GM19035 (cell line): ENCODE results near the gene SMAP2.

Experiments
- ATAC-seq: cut with Tn5 transposase; IDR thresholded peaks from one replicate; pipeline ENCODE4 v1.9.1; 2021; ENCODE audit not compliant: unreplicated experiment

Gene SMAP2

GRCh38 chr1:40389322-40389803 lies 15.8 kb downstream of the SMAP2 start:
- no peak for ATAC-seq

- no peak for ATAC-seq
These were observed 16.5 kb downstream of the SMAP2 start for GRCh38 chr1:40389871-40390560.

GRCh38 chr1:40390857-40391256 lies 17.3 kb downstream of the SMAP2 start:
- no peak for ATAC-seq

GRCh38 chr1:40391688-40392145 lies 18.2 kb downstream of the SMAP2 start:
- ATAC-seq = no peak

GRCh38 chr1:40392221-40392620 lies 18.7 kb downstream of the SMAP2 start:
- ATAC-seq = no peak

- no peak for ATAC-seq
These were observed 19.6 kb downstream of the SMAP2 start for GRCh38 chr1:40393173-40393572.

- no peak for ATAC-seq
These were observed 21.1 kb downstream of the SMAP2 start for GRCh38 chr1:40394491-40395172.

- no peak for ATAC-seq
These were observed 22.0 kb downstream of the SMAP2 start for GRCh38 chr1:40395190-40396175.

GRCh38 chr1:40396420-40396819 lies 22.9 kb downstream of the SMAP2 start:
- ATAC-seq = no peak

- no peak for ATAC-seq
These were observed 23.7 kb downstream of the SMAP2 start for GRCh38 chr1:40397258-40397657.

GRCh38 chr1:40399984-40400704 lies 26.6 kb downstream of the SMAP2 start:
- ATAC-seq = peak; percentile 63

GRCh38 chr1:40401473-40402201 lies 28.1 kb downstream of the SMAP2 start:
- no peak for ATAC-seq

GRCh38 chr1:40404670-40405462 lies 31.3 kb downstream of the SMAP2 start:
- no peak for ATAC-seq

- no peak for ATAC-seq
These were observed 32.3 kb downstream of the SMAP2 start for GRCh38 chr1:40405812-40406211.

GRCh38 chr1:40407453-40407852 lies 33.9 kb downstream of the SMAP2 start:
- no peak for ATAC-seq

- ATAC-seq = no peak
These were observed 35.9 kb downstream of the SMAP2 start for GRCh38 chr1:40409467-40409866.

GRCh38 chr1:40411294-40411693 lies 37.8 kb downstream of the SMAP2 start:
- ATAC-seq = no peak

GRCh38 chr1:40411843-40412242 lies 38.3 kb downstream of the SMAP2 start:
- ATAC-seq = no peak
